ENCODE measurements around the gene ZC2HC1B.
"Not testable (repeated sequence)": the region's sequence is repeated elsewhere in the genome, so short reads cannot be mapped to it uniquely, and the experiment has no call there.

ZC2HC1B gene

GRCh38 chr6:143842461-143842901 lies 21.8 kb upstream of the ZC2HC1B start:
- no peaks in the 10 kb centered on the region for H3K9me3 ChIP-seq (ENCODE audit: control insufficient read depth in 1 of 2, low read length in 2 of 2)
- peak overlapping the region; percentile 91 for H3K27ac ChIP-seq (ENCODE audit: low read depth, low read length)
- H3K36me3 ChIP-seq (ENCODE audit: control insufficient read depth in 1 of 2, insufficient read depth in 2 of 2, low read length in 2 of 2) = peaks cover 14 to 29% of the 10 kb centered on the region in 2 donors
- H3K9ac ChIP-seq (ENCODE audit: low read depth in 1 of 2, low read length in 2 of 2) = peak overlapping the region; percentile 65 to 98
- H3K4me3 ChIP-seq (ENCODE audit: low read depth in 1 of 2, low read length in 2 of 2) = peak overlapping the region; percentile 98
- H3K27me3 ChIP-seq (ENCODE audit: control insufficient read depth in 1 of 2, insufficient read depth in 2 of 2, low read length in 2 of 2) = no peaks in the 10 kb centered on the region
- peaks cover 21 to 22% of the 10 kb centered on the region in 2 donors for H3K4me1 ChIP-seq (ENCODE audit: control insufficient read depth in 1 of 2, insufficient read depth in 2 of 2, low read length in 2 of 2)

GRCh38 chr6:143842902-143843676 lies 21.2 kb upstream of the ZC2HC1B start, which contains the start of gene LTV1:
Gene LTV1, plus strand, starts transcription at chr6:143843338. Its CDS starts 140 bp downstream, at chr6:143843478.
- Histone ChIP-seq H3K36me3 (ENCODE audit: control insufficient read depth in 1 of 2, insufficient read depth in 2 of 2, low read length in 2 of 2) (peaks cover 19 to 35% of the 10 kb centered on the region in 2 donors), H3K9ac (ENCODE audit: low read depth in 1 of 2, low read length in 2 of 2) (peak within 1 kb of the TSS; percentile 87 to 98), H3K27me3 (ENCODE audit: control insufficient read depth in 1 of 2, insufficient read depth in 2 of 2, low read length in 2 of 2) (no peaks in the 10 kb centered on the region), H3K9me3 (ENCODE audit: control insufficient read depth in 1 of 2, low read length in 2 of 2) (no peaks in the 10 kb centered on the region), H3K4me1 (ENCODE audit: control insufficient read depth in 1 of 2, insufficient read depth in 2 of 2, low read length in 2 of 2) (peaks cover 21 to 22% of the 10 kb centered on the region in 2 donors), H3K4me3 (ENCODE audit: low read depth in 1 of 2, low read length in 2 of 2) (peak within 1 kb of the TSS; percentile 98), H3K27ac (ENCODE audit: low read depth, low read length) (peak within 1 kb of the TSS; percentile 91)

GRCh38 chr6:143843677-143843999 lies 20.6 kb upstream of the ZC2HC1B start:
- H3K9me3 ChIP-seq (ENCODE audit: control insufficient read depth in 1 of 2, low read length in 2 of 2) = no peaks in the 10 kb centered on the region
- no peaks in the 10 kb centered on the region for H3K27me3 ChIP-seq (ENCODE audit: control insufficient read depth in 1 of 2, insufficient read depth in 2 of 2, low read length in 2 of 2)
- H3K36me3 ChIP-seq (ENCODE audit: control insufficient read depth in 1 of 2, insufficient read depth in 2 of 2, low read length in 2 of 2) = peaks cover 19 to 40% of the 10 kb centered on the region in 2 donors

GRCh38 chr6:143844006-143844405 lies 20.3 kb upstream of the ZC2HC1B start:
- peak overlapping the region; percentile 87 to 98 for H3K9ac ChIP-seq (ENCODE audit: low read depth in 1 of 2, low read length in 2 of 2)
- H3K9me3 ChIP-seq (ENCODE audit: control insufficient read depth in 1 of 2, low read length in 2 of 2) = no peaks in the 10 kb centered on the region
- H3K4me1 ChIP-seq (ENCODE audit: control insufficient read depth in 1 of 2, insufficient read depth in 2 of 2, low read length in 2 of 2) = peaks cover 16% of the 10 kb centered on the region in 2 donors
- H3K27ac ChIP-seq (ENCODE audit: low read depth, low read length) = peak overlapping the region; percentile 70
- no peaks in the 10 kb centered on the region for H3K27me3 ChIP-seq (ENCODE audit: control insufficient read depth in 1 of 2, insufficient read depth in 2 of 2, low read length in 2 of 2)
- H3K36me3 ChIP-seq (ENCODE audit: control insufficient read depth in 1 of 2, insufficient read depth in 2 of 2, low read length in 2 of 2) = peaks cover 19 to 44% of the 10 kb centered on the region in 2 donors
- peak overlapping the region; percentile 98 for H3K4me3 ChIP-seq (ENCODE audit: low read depth in 1 of 2, low read length in 2 of 2)

More at GRCh38 chr6:143843677-143843999, 20.6 kb upstream of the ZC2HC1B start:
- peak overlapping the region; percentile 98 for H3K4me3 ChIP-seq (ENCODE audit: low read depth in 1 of 2, low read length in 2 of 2)
- H3K4me1 ChIP-seq (ENCODE audit: control insufficient read depth in 1 of 2, insufficient read depth in 2 of 2, low read length in 2 of 2) = peaks cover 19 to 20% of the 10 kb centered on the region in 2 donors
- peak overlapping the region; percentile 87 to 98 for H3K9ac ChIP-seq (ENCODE audit: low read depth in 1 of 2, low read length in 2 of 2)
- peak overlapping the region; percentile 70 for H3K27ac ChIP-seq (ENCODE audit: low read depth, low read length)

- peaks cover 29 to 54% of the 10 kb centered on the region in 2 donors for H3K36me3 ChIP-seq (ENCODE audit: control insufficient read depth in 1 of 2, insufficient read depth in 2 of 2, low read length in 2 of 2)
- H3K4me1 ChIP-seq (ENCODE audit: control insufficient read depth in 1 of 2, insufficient read depth in 2 of 2, low read length in 2 of 2) = peaks cover 10 to 11% of the 10 kb centered on the region in 2 donors
- H3K9ac ChIP-seq (ENCODE audit: low read depth in 1 of 2, low read length in 2 of 2) = no peak overlapping the region
- H3K27ac ChIP-seq (ENCODE audit: low read depth, low read length) = no peak overlapping the region
- H3K9me3 ChIP-seq (ENCODE audit: control insufficient read depth in 1 of 2, low read length in 2 of 2) = no peaks in the 10 kb centered on the region
- H3K27me3 ChIP-seq (ENCODE audit: control insufficient read depth in 1 of 2, insufficient read depth in 2 of 2, low read length in 2 of 2) = no peaks in the 10 kb centered on the region
- no peak overlapping the region for H3K4me3 ChIP-seq (ENCODE audit: low read depth in 1 of 2, low read length in 2 of 2)
These were observed 19.2 kb upstream of the ZC2HC1B start for GRCh38 chr6:143845033-143845432.

- not testable (repeated sequence) for H3K4me1 ChIP-seq (ENCODE audit: control insufficient read depth in 1 of 2, insufficient read depth in 2 of 2, low read length in 2 of 2); H3K27ac ChIP-seq (ENCODE audit: low read depth, low read length); H3K9me3 ChIP-seq (ENCODE audit: control insufficient read depth in 1 of 2, low read length in 2 of 2); H3K27me3 ChIP-seq (ENCODE audit: control insufficient read depth in 1 of 2, insufficient read depth in 2 of 2, low read length in 2 of 2); H3K9ac ChIP-seq (ENCODE audit: low read depth in 1 of 2, low read length in 2 of 2); H3K4me3 ChIP-seq (ENCODE audit: low read depth in 1 of 2, low read length in 2 of 2)
- H3K36me3 ChIP-seq (ENCODE audit: control insufficient read depth in 1 of 2, insufficient read depth in 2 of 2, low read length in 2 of 2) = peaks cover 28 to 72% of the 10 kb centered on the region in 2 donors
These were observed 12.6 kb upstream of the ZC2HC1B start for GRCh38 chr6:143851706-143852105.

GRCh38 chr6:143855057-143855456 lies 9.2 kb upstream of the ZC2HC1B start:
- not testable (repeated sequence) for H3K4me1 ChIP-seq (ENCODE audit: control insufficient read depth in 1 of 2, insufficient read depth in 2 of 2, low read length in 2 of 2); H3K4me3 ChIP-seq (ENCODE audit: low read depth in 1 of 2, low read length in 2 of 2); H3K27ac ChIP-seq (ENCODE audit: low read depth, low read length); H3K27me3 ChIP-seq (ENCODE audit: control insufficient read depth in 1 of 2, insufficient read depth in 2 of 2, low read length in 2 of 2); H3K9me3 ChIP-seq (ENCODE audit: control insufficient read depth in 1 of 2, low read length in 2 of 2); H3K9ac ChIP-seq (ENCODE audit: low read depth in 1 of 2, low read length in 2 of 2)
- H3K36me3 ChIP-seq (ENCODE audit: control insufficient read depth in 1 of 2, insufficient read depth in 2 of 2, low read length in 2 of 2) = peaks cover 29 to 72% of the 10 kb centered on the region in 2 donors

GRCh38 chr6:143856762-143857161 lies 7.5 kb upstream of the ZC2HC1B start:
- H3K4me3 ChIP-seq (ENCODE audit: low read depth in 1 of 2, low read length in 2 of 2); H3K27ac ChIP-seq (ENCODE audit: low read depth, low read length); H3K9ac ChIP-seq (ENCODE audit: low read depth in 1 of 2, low read length in 2 of 2); H3K27me3 ChIP-seq (ENCODE audit: control insufficient read depth in 1 of 2, insufficient read depth in 2 of 2, low read length in 2 of 2); H3K4me1 ChIP-seq (ENCODE audit: control insufficient read depth in 1 of 2, insufficient read depth in 2 of 2, low read length in 2 of 2); H3K9me3 ChIP-seq (ENCODE audit: control insufficient read depth in 1 of 2, low read length in 2 of 2): not testable (repeated sequence)
- H3K36me3 ChIP-seq (ENCODE audit: control insufficient read depth in 1 of 2, insufficient read depth in 2 of 2, low read length in 2 of 2) = peaks cover 25 to 71% of the 10 kb centered on the region in 2 donors

GRCh38 chr6:143857651-143858050 lies 6.6 kb upstream of the ZC2HC1B start:
- no peaks in the 10 kb centered on the region for H3K4me1 ChIP-seq (ENCODE audit: control insufficient read depth in 1 of 2, insufficient read depth in 2 of 2, low read length in 2 of 2)
- H3K27me3 ChIP-seq (ENCODE audit: control insufficient read depth in 1 of 2, insufficient read depth in 2 of 2, low read length in 2 of 2) = no peaks in the 10 kb centered on the region
- H3K9me3 ChIP-seq (ENCODE audit: control insufficient read depth in 1 of 2, low read length in 2 of 2) = peaks cover 0 to 3% of the 10 kb centered on the region in 2 donors
- H3K27ac ChIP-seq (ENCODE audit: low read depth, low read length) = no peak overlapping the region
- no peak overlapping the region for H3K9ac ChIP-seq (ENCODE audit: low read depth in 1 of 2, low read length in 2 of 2)
- no peak overlapping the region for H3K4me3 ChIP-seq (ENCODE audit: low read depth in 1 of 2, low read length in 2 of 2)
- peaks cover 28 to 80% of the 10 kb centered on the region in 2 donors for H3K36me3 ChIP-seq (ENCODE audit: control insufficient read depth in 1 of 2, insufficient read depth in 2 of 2, low read length in 2 of 2)

GRCh38 chr6:143859891-143860660 lies 4.2 kb upstream of the ZC2HC1B start:
- Histone ChIP-seq H3K27me3 (ENCODE audit: control insufficient read depth in 1 of 2, insufficient read depth in 2 of 2, low read length in 2 of 2) (no peaks in the 10 kb centered on the region), H3K36me3 (ENCODE audit: control insufficient read depth in 1 of 2, insufficient read depth in 2 of 2, low read length in 2 of 2) (peaks cover 28 to 88% of the 10 kb centered on the region in 2 donors), H3K27ac (ENCODE audit: low read depth, low read length) (no peak overlapping the region), H3K4me3 (ENCODE audit: low read depth in 1 of 2, low read length in 2 of 2) (no peak overlapping the region), H3K4me1 (ENCODE audit: control insufficient read depth in 1 of 2, insufficient read depth in 2 of 2, low read length in 2 of 2) (no peaks in the 10 kb centered on the region), H3K9me3 (ENCODE audit: control insufficient read depth in 1 of 2, low read length in 2 of 2) (peaks cover 0 to 3% of the 10 kb centered on the region in 2 donors), H3K9ac (ENCODE audit: low read depth in 1 of 2, low read length in 2 of 2) (no peak overlapping the region)

All from duodenal mucosa (tissue), 2 donors.